Memory B cell (primary cell): ENCODE measurements around the gene CCT8.
A peak's percentile ranks its signal among the peaks of the same experiment; 100 is the strongest.

Experiments used
- ATAC-seq: fragments of 150-1000 bp; cut with Tn5 transposase; 2 replicates; pipeline ENCODE4 v1.10.0; 2021; ENCODE audit warnings: low read depth, mild to moderate bottlenecking, moderate library complexity
- DNase-seq, 2 donors: peaks; one replicate each; pipeline ENCODE4 v3.0.0; 2022; ENCODE audit warnings: low spot score in 2 of 2
- H3K27ac Mint-ChIP-seq: one replicate; pipeline ENCODE4 v1.8.0; 2022; ENCODE audit warnings: mild to moderate bottlenecking, moderate library complexity, mixed read lengths
- H3K27me3 Mint-ChIP-seq: one replicate; pipeline ENCODE4 v1.8.0; 2022; ENCODE audit warnings: mixed read lengths
- H3K36me3 Mint-ChIP-seq: one replicate; pipeline ENCODE4 v1.8.0; 2022; ENCODE audit warnings: mild to moderate bottlenecking, mixed read lengths
- H3K4me1 Mint-ChIP-seq: one replicate; pipeline ENCODE4 v1.8.0; 2022; ENCODE audit warnings: mixed read lengths
- H3K4me3 Mint-ChIP-seq: one replicate; pipeline ENCODE4 v1.8.0; 2022; ENCODE audit warnings: mild to moderate bottlenecking, moderate library complexity, mixed read lengths
- H3K9me3 Mint-ChIP-seq: one replicate; pipeline ENCODE4 v1.8.0; 2022; ENCODE audit warnings: mixed read lengths

The CCT8 gene

DNA sequence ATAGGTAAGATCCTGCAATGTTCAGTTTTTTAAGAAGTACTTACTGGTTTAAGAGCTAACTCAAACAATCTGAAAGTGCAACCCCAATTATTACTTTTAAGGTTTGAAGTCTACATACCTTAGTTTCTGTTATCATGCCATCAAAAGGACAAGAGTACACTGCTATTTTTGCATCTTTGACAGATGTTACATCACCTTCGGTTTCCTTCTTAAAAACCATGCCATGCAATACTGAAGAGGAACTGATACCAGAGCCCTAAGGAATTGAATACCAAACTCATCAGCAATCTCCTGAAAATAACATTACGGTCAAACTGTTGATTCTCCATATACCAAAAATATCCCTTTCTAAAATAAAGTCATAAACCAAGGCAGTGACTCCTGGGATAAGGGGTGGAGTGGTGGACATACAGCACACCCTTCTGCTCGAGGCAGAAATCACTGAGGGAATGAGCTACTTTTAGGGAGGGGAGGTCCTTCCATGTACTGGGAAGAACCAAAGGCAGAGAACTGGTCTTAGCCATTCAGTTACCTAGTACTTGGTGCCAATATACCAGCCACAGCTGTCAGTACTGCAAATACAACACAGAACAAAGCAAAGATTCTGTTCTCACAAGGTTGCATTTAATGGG lies 8.5 kb downstream of the CCT8 start:
- H3K9me3 Mint-ChIP-seq: no peaks in the 10 kb centered on the region
- peaks cover 5% of the 10 kb centered on the region for H3K4me1 Mint-ChIP-seq
- no peak overlapping the region for H3K4me3 Mint-ChIP-seq
- no peaks in the 10 kb centered on the region for H3K27me3 Mint-ChIP-seq
- H3K27ac Mint-ChIP-seq: peak overlapping the region; percentile 58
- DNase-seq (no peak), ATAC-seq (peak; percentile 92)
- H3K36me3 Mint-ChIP-seq: peaks cover 32% of the 10 kb centered on the region

DNA sequence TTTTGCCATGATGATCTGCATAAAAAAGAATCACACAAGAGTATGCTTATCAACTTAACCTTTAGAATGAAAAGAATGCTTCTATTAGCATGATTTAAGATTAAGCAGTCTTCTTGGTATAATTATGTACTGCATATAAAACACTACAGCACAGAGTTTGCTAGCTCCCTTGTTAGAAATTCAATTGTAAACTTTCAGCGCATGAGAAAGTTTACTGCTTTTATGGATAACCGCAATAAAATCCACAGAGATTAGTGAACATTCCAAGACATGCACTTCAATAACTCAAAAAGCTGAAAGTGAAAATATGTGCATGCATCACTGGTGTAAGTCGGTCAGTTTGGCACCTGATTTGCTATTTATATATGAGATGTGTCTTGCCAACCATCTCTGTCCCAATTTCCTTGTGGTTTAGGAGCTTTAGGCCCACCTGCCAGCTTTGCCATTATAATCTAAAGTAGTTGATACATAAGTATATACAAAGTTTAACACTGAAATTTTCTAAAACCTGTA lies 16.9 kb downstream of the CCT8 start:
- no peak overlapping the region for H3K4me3 Mint-ChIP-seq
- H3K27ac Mint-ChIP-seq: no peak overlapping the region
- peaks cover 25% of the 10 kb centered on the region for H3K36me3 Mint-ChIP-seq

DNA sequence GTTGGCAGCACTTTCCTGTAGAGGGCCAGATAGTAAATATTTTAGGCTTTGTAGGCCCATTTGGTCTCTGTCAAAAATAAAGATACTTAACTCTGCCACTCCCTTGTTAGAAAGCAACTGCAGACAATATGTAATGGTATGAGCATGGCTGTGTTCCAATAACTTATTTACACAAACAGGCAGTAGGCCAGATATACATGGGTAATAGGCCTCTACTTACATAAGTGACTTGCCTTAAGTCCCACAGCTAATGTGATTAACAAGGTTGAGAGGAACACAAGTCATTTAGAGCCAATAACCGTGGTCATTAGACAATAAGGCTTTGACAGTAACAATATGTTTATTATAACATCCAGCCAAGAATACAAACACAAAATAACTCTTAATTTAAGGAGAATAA lies 17.4 kb downstream of the CCT8 start:
- no peak overlapping the region for H3K4me3 Mint-ChIP-seq
- DNase-seq (no peak), ATAC-seq (no peak)
- H3K36me3 Mint-ChIP-seq: peaks cover 19% of the 10 kb centered on the region
- H3K4me1 Mint-ChIP-seq: peaks cover 6% of the 10 kb centered on the region
- H3K9me3 Mint-ChIP-seq: no peaks in the 10 kb centered on the region
- H3K27me3 Mint-ChIP-seq: no peaks in the 10 kb centered on the region
- peak overlapping the region; percentile 24 for H3K27ac Mint-ChIP-seq

More for the DNA sequence above, 16.9 kb downstream of the CCT8 start:
- ATAC-seq (no peak), DNase-seq (no peak)
- Mint-ChIP-seq H3K4me1 (peaks cover 6% of the 10 kb centered on the region), H3K27me3 (no peaks in the 10 kb centered on the region), H3K9me3 (no peaks in the 10 kb centered on the region)

DNA sequence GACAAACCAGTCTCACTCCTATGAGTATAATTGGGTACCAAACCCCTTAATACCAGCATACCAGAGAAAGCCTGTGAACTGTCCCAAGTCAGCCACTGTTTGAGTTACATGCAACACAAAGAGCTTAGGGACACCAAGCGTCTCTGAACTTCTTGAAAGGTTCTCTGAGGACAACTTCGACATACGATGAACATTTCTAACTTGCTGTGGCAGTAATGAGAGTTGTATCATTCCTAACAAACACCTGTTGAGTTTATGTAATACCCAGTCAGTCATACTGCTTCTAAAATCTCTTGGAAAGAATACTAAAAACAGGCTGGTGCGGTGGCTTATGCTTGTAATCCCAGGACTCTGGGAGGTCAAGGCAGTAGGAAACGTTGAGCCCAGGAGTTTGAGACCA lies 18.4 kb downstream of the CCT8 start:
- peak overlapping the region; percentile 31 for H3K27ac Mint-ChIP-seq

DNA sequence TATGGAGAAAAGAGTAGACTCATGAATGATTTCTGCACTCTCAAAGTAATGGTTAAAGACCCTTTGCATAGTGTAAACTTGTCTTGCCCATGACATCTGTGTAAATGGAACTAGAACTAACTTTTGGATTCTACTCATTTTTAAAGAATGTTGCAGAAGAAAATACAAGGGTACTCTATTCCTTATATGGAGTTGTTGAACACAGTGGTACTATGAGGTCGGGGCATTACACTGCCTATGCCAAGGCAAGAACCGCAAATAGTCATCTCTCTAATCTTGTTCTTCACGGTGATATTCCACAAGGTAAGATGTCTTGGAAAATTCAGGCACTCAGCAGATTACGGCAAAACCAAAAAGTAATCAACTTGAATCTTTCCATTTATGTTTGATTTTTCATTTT lies 19.8 kb downstream of the CCT8 start:
- Mint-ChIP-seq H3K4me1 (peaks cover 6% of the 10 kb centered on the region), H3K36me3 (peaks cover 21% of the 10 kb centered on the region), H3K4me3 (no peak overlapping the region), H3K27me3 (no peaks in the 10 kb centered on the region), H3K9me3 (no peaks in the 10 kb centered on the region), H3K27ac (no peak overlapping the region)
- DNase-seq (no peak), ATAC-seq (no peak)

More for the DNA sequence above, 18.4 kb downstream of the CCT8 start:
- Mint-ChIP-seq H3K4me1 (peaks cover 6% of the 10 kb centered on the region), H3K4me3 (no peak overlapping the region), H3K36me3 (peaks cover 18% of the 10 kb centered on the region), H3K9me3 (no peaks in the 10 kb centered on the region), H3K27me3 (no peaks in the 10 kb centered on the region)
- ATAC-seq: no peak
- DNase-seq: no peak

DNA sequence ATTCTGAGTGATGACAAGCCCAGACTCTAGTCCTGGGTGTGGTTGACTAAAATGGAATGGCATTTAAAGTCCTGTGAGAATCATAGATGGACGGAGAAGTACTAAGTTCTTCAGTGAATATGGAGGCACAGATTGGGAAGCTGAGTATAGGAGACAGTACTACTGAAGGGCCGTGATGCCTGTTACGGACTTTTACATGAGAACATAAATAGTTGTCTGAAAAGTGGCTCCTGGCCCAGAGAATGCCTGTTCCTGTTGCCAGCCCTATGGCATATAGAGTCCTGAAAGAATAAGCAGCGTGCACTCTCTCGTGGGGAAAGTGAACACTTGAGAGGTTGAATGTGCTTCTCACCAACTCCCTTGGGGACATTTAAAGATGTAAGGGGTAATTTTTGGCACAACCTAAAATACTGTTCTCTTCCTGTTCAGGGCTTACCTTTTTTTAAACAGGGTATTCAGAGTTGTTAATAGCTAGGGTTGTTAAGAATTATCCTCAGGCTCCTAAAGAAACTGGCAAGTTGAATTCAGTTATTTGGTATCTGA lies 20.4 kb downstream of the CCT8 start:
- Mint-ChIP-seq H3K36me3 (peaks cover 21% of the 10 kb centered on the region), H3K9me3 (no peaks in the 10 kb centered on the region), H3K4me3 (no peak overlapping the region), H3K27ac (no peak overlapping the region), H3K27me3 (no peaks in the 10 kb centered on the region), H3K4me1 (peaks cover 6% of the 10 kb centered on the region)
- DNase-seq (no peak), ATAC-seq (peak; percentile 37)

DNA sequence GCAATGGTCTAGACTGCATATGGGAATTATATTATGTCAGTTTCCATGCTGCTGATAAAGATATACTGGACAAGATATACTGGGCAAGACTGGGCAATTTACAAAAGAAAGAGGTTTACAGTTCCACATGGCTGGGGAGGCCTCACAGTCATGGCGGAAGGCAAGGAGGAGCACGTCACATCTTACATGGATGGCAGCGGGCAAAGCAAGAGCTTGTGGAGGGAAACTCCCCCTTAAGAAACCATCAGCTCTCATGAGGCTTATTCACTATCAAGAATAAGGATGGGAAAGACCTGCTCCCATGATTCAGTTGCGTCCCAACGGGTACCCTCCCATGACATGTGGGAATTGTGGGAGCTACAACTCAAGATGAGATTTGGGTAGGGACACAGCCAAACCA lies 21.2 kb downstream of the CCT8 start:
- DNase-seq (no peak), ATAC-seq (no peak)
- peaks cover 6% of the 10 kb centered on the region for H3K4me1 Mint-ChIP-seq
- H3K9me3 Mint-ChIP-seq: no peaks in the 10 kb centered on the region
- H3K27ac Mint-ChIP-seq: no peak overlapping the region
- no peaks in the 10 kb centered on the region for H3K27me3 Mint-ChIP-seq
- peaks cover 25% of the 10 kb centered on the region for H3K36me3 Mint-ChIP-seq
- H3K4me3 Mint-ChIP-seq: no peak overlapping the region

DNA sequence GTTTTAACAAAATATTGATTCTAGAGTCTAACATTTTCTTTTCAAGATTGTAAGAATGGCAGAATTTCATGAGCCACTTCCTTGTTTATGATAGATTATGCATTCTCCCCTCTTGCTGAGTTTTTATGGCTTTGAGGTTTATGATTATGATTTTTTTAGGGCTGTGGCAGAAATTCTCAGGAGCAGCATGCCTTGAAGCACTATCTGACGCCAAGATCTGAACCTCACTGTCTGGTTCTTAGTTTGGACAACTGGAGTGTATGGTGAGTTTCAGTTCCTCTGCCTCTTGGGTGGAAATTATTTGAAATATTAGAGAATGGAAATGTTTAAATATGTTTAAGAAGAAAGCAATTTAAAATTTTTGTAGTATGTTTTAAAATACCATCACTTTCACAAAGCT lies 38.8 kb downstream of the CCT8 start:
- Mint-ChIP-seq H3K36me3 (peaks cover 24% of the 10 kb centered on the region), H3K4me1 (peaks cover 10% of the 10 kb centered on the region), H3K4me3 (no peak overlapping the region), H3K9me3 (no peaks in the 10 kb centered on the region), H3K27me3 (no peaks in the 10 kb centered on the region), H3K27ac (no peak overlapping the region)
- DNase-seq (no peak), ATAC-seq (no peak)

DNA sequence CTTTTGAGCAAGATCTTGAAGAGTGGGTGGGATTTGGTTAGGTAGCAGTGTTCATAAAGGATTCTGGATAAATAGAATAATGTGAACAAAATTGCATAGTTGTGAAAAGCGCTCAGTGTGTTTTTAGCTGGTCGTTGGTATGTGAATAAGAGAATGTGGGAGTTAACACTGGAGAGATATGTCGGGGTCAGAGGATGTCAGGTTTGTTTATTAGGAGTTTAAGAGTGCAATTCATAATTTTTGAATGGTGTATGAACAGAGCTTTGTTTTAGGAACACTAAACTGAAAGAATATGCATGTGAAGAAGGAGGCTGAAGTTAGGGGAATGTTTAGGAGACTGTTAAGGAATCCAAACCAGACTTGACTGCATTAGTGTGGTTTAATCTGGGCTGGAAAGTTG lies 39.6 kb downstream of the CCT8 start:
- H3K36me3 Mint-ChIP-seq: peaks cover 23% of the 10 kb centered on the region
- no peak overlapping the region for H3K4me3 Mint-ChIP-seq
- ATAC-seq (no peak), DNase-seq (no peak)
- H3K27ac Mint-ChIP-seq: peak overlapping the region; percentile 2
- no peaks in the 10 kb centered on the region for H3K9me3 Mint-ChIP-seq
- no peaks in the 10 kb centered on the region for H3K27me3 Mint-ChIP-seq
- H3K4me1 Mint-ChIP-seq: peaks cover 10% of the 10 kb centered on the region

DNA sequence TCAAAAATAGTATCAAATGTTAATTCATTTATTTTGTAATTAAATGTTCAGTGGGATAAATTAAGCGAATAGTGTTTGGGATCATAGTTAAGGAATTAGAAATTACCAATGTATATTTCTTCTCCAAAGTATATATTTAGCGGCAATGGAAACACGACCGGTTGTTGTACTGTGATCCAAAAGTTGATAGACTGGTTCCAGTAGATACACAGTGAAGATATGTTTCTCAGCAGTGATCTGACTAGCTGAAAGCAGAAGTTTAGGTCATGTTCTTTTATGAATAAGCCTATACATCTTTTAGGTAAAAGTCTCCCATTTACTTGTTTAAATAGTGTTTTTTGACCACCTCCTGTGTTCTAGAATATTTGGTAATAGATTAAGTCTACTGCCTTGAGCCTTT lies 40.1 kb downstream of the CCT8 start:
- DNase-seq (no peak), ATAC-seq (no peak)
- Mint-ChIP-seq H3K27ac (no peak overlapping the region), H3K9me3 (no peaks in the 10 kb centered on the region), H3K4me3 (no peak overlapping the region), H3K27me3 (no peaks in the 10 kb centered on the region), H3K4me1 (peaks cover 10% of the 10 kb centered on the region), H3K36me3 (peaks cover 22% of the 10 kb centered on the region)

DNA sequence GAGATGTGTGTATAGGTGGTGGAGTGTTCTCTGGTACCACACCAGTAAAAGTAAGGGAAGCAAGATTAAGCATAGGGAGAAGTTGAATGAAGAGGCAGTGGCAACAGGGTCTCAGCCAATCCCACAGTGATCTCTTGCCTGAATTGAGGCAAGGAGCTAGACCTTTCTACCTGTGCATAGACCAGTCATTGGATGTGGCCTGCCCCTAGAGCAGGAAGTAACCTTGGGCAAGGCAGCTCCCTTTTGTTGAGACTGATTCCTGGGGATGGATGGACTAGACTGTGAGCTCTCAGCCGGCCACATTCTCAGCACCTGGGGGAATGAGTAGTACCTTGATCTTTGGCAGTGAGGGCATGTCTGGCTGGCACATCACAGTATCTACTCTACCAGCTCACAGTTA lies 42.5 kb downstream of the CCT8 start:
- no peak for ATAC-seq
- Mint-ChIP-seq H3K27me3 (no peaks in the 10 kb centered on the region), H3K9me3 (no peaks in the 10 kb centered on the region), H3K4me3 (no peak overlapping the region), H3K36me3 (peaks cover 16% of the 10 kb centered on the region), H3K4me1 (peaks cover 15% of the 10 kb centered on the region), H3K27ac (peak overlapping the region; percentile 28)
- DNase-seq: no peak

DNA sequence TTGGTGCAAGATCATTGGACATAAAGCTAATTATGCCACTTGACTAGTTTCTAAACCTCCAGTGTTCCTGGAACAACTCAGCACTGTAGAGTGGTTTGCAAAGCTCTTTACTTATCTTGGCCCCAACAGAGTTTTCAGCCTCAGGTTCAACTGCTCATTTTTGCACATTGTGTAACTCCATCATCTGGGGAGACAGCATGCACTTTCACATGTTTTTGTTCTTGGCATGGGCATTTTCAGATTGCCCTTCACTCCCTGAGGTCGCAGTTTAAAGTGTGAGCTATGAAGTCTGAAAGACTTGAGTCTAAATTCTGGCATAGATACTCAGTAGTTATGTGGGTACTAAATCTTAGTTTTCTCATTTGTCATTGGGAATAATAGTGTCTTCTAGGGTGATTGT lies 43.9 kb downstream of the CCT8 start:
- Mint-ChIP-seq H3K27me3 (no peaks in the 10 kb centered on the region), H3K36me3 (peaks cover 14% of the 10 kb centered on the region), H3K4me3 (no peak overlapping the region), H3K9me3 (no peaks in the 10 kb centered on the region), H3K27ac (no peak overlapping the region), H3K4me1 (peaks cover 22% of the 10 kb centered on the region)
- DNase-seq (no peak), ATAC-seq (no peak)

DNA sequence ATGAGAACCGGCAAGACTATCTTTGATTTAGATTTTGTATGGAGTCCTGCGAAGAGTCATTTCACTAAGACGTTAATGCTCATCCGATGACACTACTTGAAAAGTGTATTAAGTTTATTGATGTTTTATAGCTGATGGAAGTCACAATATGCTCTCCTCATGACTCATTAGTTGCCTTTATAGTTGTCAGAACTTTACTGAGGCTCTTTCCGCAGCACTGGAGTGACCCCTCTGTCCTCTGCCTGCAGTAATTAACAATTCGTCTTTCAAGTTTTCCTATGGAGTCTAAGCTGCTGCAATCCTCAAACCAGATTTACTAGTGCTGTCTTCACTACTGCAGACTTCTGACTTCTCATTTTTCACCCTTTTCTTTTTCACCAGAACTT lies 48.1 kb downstream of the CCT8 start:
- H3K9me3 Mint-ChIP-seq: no peaks in the 10 kb centered on the region
- peaks cover 16% of the 10 kb centered on the region for H3K4me1 Mint-ChIP-seq
- no peaks in the 10 kb centered on the region for H3K27me3 Mint-ChIP-seq
- ATAC-seq (no peak), DNase-seq (no peak)
- no peaks in the 10 kb centered on the region for H3K36me3 Mint-ChIP-seq
- H3K27ac Mint-ChIP-seq: peak overlapping the region; percentile 95
- peak overlapping the region; percentile 97 for H3K4me3 Mint-ChIP-seq

DNA sequence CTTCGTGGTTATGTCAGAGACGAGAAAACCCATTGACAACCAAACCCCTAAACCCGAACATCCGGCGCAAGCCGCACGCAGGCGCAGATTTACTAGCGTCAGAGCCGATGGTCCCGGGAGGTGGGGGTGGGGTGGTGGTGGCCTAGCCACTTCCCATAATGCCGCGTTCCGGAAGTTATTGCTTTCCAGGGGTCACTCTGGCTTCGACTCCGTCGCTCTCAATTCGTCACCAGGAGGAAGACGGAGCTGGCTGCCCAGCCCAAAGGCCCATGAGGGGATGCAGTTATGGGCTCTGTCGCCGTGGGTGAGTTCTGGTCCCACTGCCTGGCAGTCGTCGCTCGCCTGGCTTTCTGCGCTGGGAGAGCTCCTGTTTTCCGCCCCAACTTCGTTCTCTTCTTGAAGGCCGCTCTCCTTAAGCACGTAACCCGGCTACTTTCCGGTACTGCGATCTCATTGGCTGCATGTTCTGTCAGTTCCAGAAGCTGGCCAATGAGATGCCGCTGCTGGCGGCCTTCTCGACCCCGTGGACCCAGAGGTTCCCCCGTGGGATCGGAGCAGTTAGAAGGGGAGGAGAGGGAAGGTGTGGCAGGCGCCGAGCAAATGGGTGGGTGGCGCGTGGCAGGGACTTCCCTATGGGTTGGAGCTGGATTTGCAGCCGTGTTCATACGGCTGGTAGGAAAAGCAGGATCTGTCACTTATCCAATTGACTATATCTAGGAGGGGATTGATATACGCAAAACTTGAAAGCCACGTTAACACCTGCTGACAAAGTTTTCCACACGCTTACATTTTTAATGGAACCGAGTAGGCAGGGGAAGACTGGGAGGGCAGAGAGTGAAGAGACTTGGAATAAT lies 48.7 kb downstream of the CCT8 start, which contains the start of gene USP16:
Gene USP16 (plus strand): TSS at position 195 of the 854 bp plus-strand sequence. CDS start 3,246 bp downstream, outside the sequence.
- peaks cover 16% of the 10 kb centered on the region for H3K4me1 Mint-ChIP-seq
- DNase-seq (peak; percentile 92 to 94), ATAC-seq (peak; percentile 87)
- H3K27me3 Mint-ChIP-seq: no peaks in the 10 kb centered on the region
- no peaks in the 10 kb centered on the region for H3K9me3 Mint-ChIP-seq
- no peaks in the 10 kb centered on the region for H3K36me3 Mint-ChIP-seq
- peak within 1 kb of the TSS; percentile 95 for H3K27ac Mint-ChIP-seq
- peak within 1 kb of the TSS; percentile 97 for H3K4me3 Mint-ChIP-seq
